Measurements from ENCODE around the gene C6orf136.
A peak's percentile ranks its signal among the peaks of the same experiment; 100 is the strongest.

Gene C6orf136

GRCh38 chr6:30687659-30688431 lies 40.9 kb downstream of the C6orf136 start:
- no peak for DNase-seq

GRCh38 chr6:30688569-30688968 lies 41.6 kb downstream of the C6orf136 start:
- DNase-seq = no peak

GRCh38 chr6:30689022-30689865 lies 42.3 kb downstream of the C6orf136 start:
- no peak for DNase-seq

- no peak for DNase-seq
Measured at GRCh38 chr6:30689985-30690384, 43.1 kb downstream of the C6orf136 start.

- DNase-seq = peak; percentile 93
Measured at GRCh38 chr6:30690403-30691207, 43.7 kb downstream of the C6orf136 start, which contains the start of gene NRM. TSS of gene NRM (minus strand) at chr6:30690984. CDS start at chr6:30690974, 10 bp downstream.

- no peak for DNase-seq
Measured at GRCh38 chr6:30691208-30691847, 44.4 kb downstream of the C6orf136 start.

GRCh38 chr6:30696432-30696831 lies 49.5 kb downstream of the C6orf136 start:
- no peak for DNase-seq

- no peak for DNase-seq
Measured at GRCh38 chr6:30700340-30700739, 53.4 kb downstream of the C6orf136 start.
